PC-9 (cell line): ENCODE results near the gene BBC3. TPM values are rescaled to one million over a fixed set of nuclear protein-coding genes. Genes with fewer than 3 reads are reported as not detected.

Experiments
- BruUV-seq: library from RNA; stranded (reverse); fragments of 400-500 nt; replicated peaks from 2 replicates; lab custom pipeline; 2021; lab: Mats Ljungman, UMichigan
- CTCF ChIA-PET: fragments of 300-600 bp; sonication (Branson Sonifier 250); formaldehyde crosslinking; loops from one replicate; lab custom pipeline; 2022; ENCODE audit warnings: antibody characterized with exemption; lab: Charles Lee
- POLR2A ChIA-PET: fragments of 300-600 bp; sonication (Branson Sonifier 250); formaldehyde crosslinking; loops from one replicate; lab custom pipeline; 2022; ENCODE audit warnings: antibody characterized with exemption; ENCODE audit not compliant: unreplicated experiment; lab: Charles Lee
- DNase-seq, 2 experiments: peaks; one replicate each; pipeline versions ENCODE4 v3.0.0 to v3.0.0-alpha.2; 2015 to 2022; ENCODE audit warnings: mixed read lengths in 1 of 2
- H2AFZ ChIP-seq: fragments of 200-600 bp; sonication (generic); 2 replicates; pipeline ENCODE4 v1.8.1; 2017; ENCODE audit warnings: antibody characterized with exemption
- H3F3A ChIP-seq: fragments of 200-600 bp; sonication (generic); 2 replicates; pipeline ENCODE4 v1.8.1; 2017; ENCODE audit warnings: antibody characterized with exemption, mild to moderate bottlenecking, low read depth; ENCODE audit not compliant: insufficient read depth
- H3K27ac ChIP-seq: fragments of 200-600 bp; sonication (generic); 2 replicates; pipeline ENCODE4 v1.6.1; 2016; ENCODE audit warnings: mixed run types
- H3K27me3 ChIP-seq: fragments of 200-600 bp; sonication (generic); 2 replicates; pipeline ENCODE4 v1.6.1; 2016; ENCODE audit warnings: low read depth, mixed run types; ENCODE audit not compliant: insufficient read depth
- H3K36me3 ChIP-seq: fragments of 200-600 bp; sonication (generic); 2 replicates; pipeline ENCODE4 v1.6.1; 2016; ENCODE audit warnings: low read depth, mixed run types
- H3K4me1 ChIP-seq: fragments of 200-600 bp; sonication (generic); replicated peaks from 2 replicates; pipeline ENCODE4 v1.6.1; 2016; ENCODE audit warnings: mixed run types; ENCODE audit not compliant: insufficient read depth
- H3K4me2 ChIP-seq: fragments of 200-600 bp; sonication (generic); 2 replicates; pipeline ENCODE4 v1.6.1; 2017; ENCODE audit warnings: mixed run types
- H3K4me3 ChIP-seq: fragments of 200-600 bp; sonication (generic); 2 replicates; pipeline ENCODE4 v1.6.1; 2016; ENCODE audit warnings: mixed run types
- H3K79me2 ChIP-seq: fragments of 200-600 bp; sonication (generic); 2 replicates; pipeline ENCODE4 v1.6.1; 2017; ENCODE audit warnings: low read depth, mixed run types
- H3K9me2 ChIP-seq: fragments of 200-600 bp; sonication (generic); 2 replicates; pipeline ENCODE4 v1.8.1; 2017; ENCODE audit warnings: mild to moderate bottlenecking; ENCODE audit not compliant: insufficient read depth
- H3K9me3 ChIP-seq: fragments of 200-600 bp; sonication (generic); 2 replicates; pipeline ENCODE4 v1.8.1; 2016; ENCODE audit warnings: low read depth; ENCODE audit not compliant: insufficient read depth
- H4K20me1 ChIP-seq: fragments of 200-600 bp; sonication (generic); 2 replicates; pipeline ENCODE4 v1.8.1; 2017; ENCODE audit not compliant: insufficient read depth
- EZH2 ChIP-seq: fragments of 200-600 bp; sonication (generic); IDR thresholded peaks from 2 replicates; pipeline ENCODE4 v1.8.0; 2017; ENCODE audit warnings: antibody characterized with exemption, low read depth
- intact Hi-C: fragments of 100-400 bp; cut with micrococcal nuclease; formaldehyde crosslinking; loops from one replicate; pipeline ENCODE4 v1.10.0; 2022; ENCODE audit not compliant: unreplicated experiment
- total RNA-seq: library from RNA; stranded (reverse); gene quantifications from 2 replicates; pipeline ENCODE4 v1.2.3, GENCODE V29; 2021
- TF ChIP-seq, protein P1 (sequence below): fragments of 200-600 bp; sonication (generic); conservative IDR thresholded peaks from 2 replicates; pipeline ENCODE4 v1.6.1; 2017; ENCODE audit warnings: mixed run types, antibody characterized with exemption, mild to moderate bottlenecking, moderate library complexity

The BBC3 gene
- total RNA-seq, 1 experiment from 2014 or later = 18.8 TPM

GRCh38 chr19:47187335-47187655 is 43.7 kb downstream of the BBC3 start:
- POLR2A ChIA-PET = no interaction called here
- CTCF ChIA-PET = no interaction called here
- Histone ChIP-seq H3F3A (peaks cover 34% of the 10 kb centered on the region), H3K27ac (no peak overlapping the region), H3K4me2 (no peak overlapping the region), H3K79me2 (no peaks in the 10 kb centered on the region; the same call in 1 of the 2 replicates), H3K4me3 (no peak overlapping the region), H3K27me3 (no peaks in the 10 kb centered on the region), H3K36me3 (peaks cover 17% of the 10 kb centered on the region), H3K9me3 (no peaks in the 10 kb centered on the region), H4K20me1 (no peaks in the 10 kb centered on the region), H3K4me1 (0 out of 2 replicates have a peak, but pooled peaks cover 6% of the 10 kb centered on the region), H3K9me2 (no peaks in the 10 kb centered on the region), H2AFZ (no peak overlapping the region)
- intact Hi-C loops = no loop called here
- DNase-seq = no peak
- TF ChIP-seq EZH2 = no peak
- TF ChIP-seq, protein P1, sequence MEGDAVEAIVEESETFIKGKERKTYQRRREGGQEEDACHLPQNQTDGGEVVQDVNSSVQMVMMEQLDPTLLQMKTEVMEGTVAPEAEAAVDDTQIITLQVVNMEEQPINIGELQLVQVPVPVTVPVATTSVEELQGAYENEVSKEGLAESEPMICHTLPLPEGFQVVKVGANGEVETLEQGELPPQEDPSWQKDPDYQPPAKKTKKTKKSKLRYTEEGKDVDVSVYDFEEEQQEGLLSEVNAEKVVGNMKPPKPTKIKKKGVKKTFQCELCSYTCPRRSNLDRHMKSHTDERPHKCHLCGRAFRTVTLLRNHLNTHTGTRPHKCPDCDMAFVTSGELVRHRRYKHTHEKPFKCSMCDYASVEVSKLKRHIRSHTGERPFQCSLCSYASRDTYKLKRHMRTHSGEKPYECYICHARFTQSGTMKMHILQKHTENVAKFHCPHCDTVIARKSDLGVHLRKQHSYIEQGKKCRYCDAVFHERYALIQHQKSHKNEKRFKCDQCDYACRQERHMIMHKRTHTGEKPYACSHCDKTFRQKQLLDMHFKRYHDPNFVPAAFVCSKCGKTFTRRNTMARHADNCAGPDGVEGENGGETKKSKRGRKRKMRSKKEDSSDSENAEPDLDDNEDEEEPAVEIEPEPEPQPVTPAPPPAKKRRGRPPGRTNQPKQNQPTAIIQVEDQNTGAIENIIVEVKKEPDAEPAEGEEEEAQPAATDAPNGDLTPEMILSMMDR = no peak
- BruUV-seq = no TSS peak

GRCh38 chr19:47186446-47187334 is 44.3 kb downstream of the BBC3 start:
- peaks cover 17% of the 10 kb centered on the region for H3K36me3 ChIP-seq
- ChIA-PET POLR2A (no interaction called here), CTCF (no interaction called here)
- BruUV-seq = no TSS peak
- no peak overlapping the region for H3K27ac ChIP-seq
- no peaks in the 10 kb centered on the region for H3K27me3 ChIP-seq
- intact Hi-C loops = no loop called here
- H4K20me1 ChIP-seq = no peaks in the 10 kb centered on the region
- no peak for DNase-seq
- H3K9me2 ChIP-seq = no peaks in the 10 kb centered on the region
- no peak overlapping the region for H3K4me2 ChIP-seq
- no peaks in the 10 kb centered on the region; the same call in 1 of the 2 replicates for H3K79me2 ChIP-seq
- TF ChIP-seq, protein P1 = no peak
- no peak overlapping the region for H2AFZ ChIP-seq
- H3K4me1 ChIP-seq = 0 out of 2 replicates have a peak, but pooled peaks cover 6% of the 10 kb centered on the region
- peaks cover 34% of the 10 kb centered on the region for H3F3A ChIP-seq
- H3K4me3 ChIP-seq = no peak overlapping the region
- H3K9me3 ChIP-seq = no peaks in the 10 kb centered on the region

GRCh38 chr19:47183601-47184000 is 47.4 kb downstream of the BBC3 start:
- TF ChIP-seq, protein P1 = no peak
- TF ChIP-seq EZH2 = no peak
- intact Hi-C loops = no loop called here
- Histone ChIP-seq H2AFZ (no peak overlapping the region), H3K27me3 (no peaks in the 10 kb centered on the region), H3K9me3 (no peaks in the 10 kb centered on the region), H4K20me1 (0 out of 2 replicates have a peak, but pooled peaks cover under 1% of the 10 kb centered on the region), H3K27ac (no peak overlapping the region), H3K9me2 (no peaks in the 10 kb centered on the region), H3K4me1 (no peaks in the 10 kb centered on the region), H3F3A (peaks cover 15% of the 10 kb centered on the region), H3K4me2 (no peak overlapping the region), H3K79me2 (peaks cover under 1% of the 10 kb centered on the region; the same call in 1 of the 2 replicates), H3K36me3 (peaks cover 11% of the 10 kb centered on the region), H3K4me3 (no peak overlapping the region)
- DNase-seq = no peak
- ChIA-PET POLR2A (no interaction called here), CTCF (interaction anchor here (0.6 kb wide), 1 partner anchor 218 kb away, joined by 4 read pairs; no protein-coding TSS in a partner anchor)
- no TSS peak for BruUV-seq
